Measurements from ENCODE around the gene MAP2K5. TPM values are rescaled to one million over a fixed set of nuclear protein-coding genes. Genes with fewer than 3 reads are reported as not detected.

MAP2K5 gene
- total RNA-seq: 10 to 100 TPM in 1 of 4 donors, 1 to 10 TPM in 3; 8.0 to 14.0 (median 9.1) TPM

GRCh38 chr15:67542420-67543347 lies at the start of gene MAP2K5:
TSS of gene MAP2K5 (plus strand) at chr15:67542703. CDS start at chr15:67543336, 633 bp downstream.
- intact Hi-C loops (cut with DNase I; ENCODE audit: low total_unique reads): no loop called here
- TF ChIP-seq POLR2A (IDR thresholded peaks at IDR 0.05): peak in 1 of 2 donors; percentile 5
- no peak for TF ChIP-seq CTCF (IDR thresholded peaks at IDR 0.05)
- H3K4me3 ChIP-seq (ENCODE audit: low read depth, poor library complexity, severe bottlenecking): peak within 1 kb of the TSS; percentile 80
- peak; percentile 83 to 97 for DNase-seq (ENCODE audit: low spot score in 2 of 2)
- WGBS, 2 donors: 0 to 1% methylated on average over 26 to 70 of the region's 91 CpGs

- no peak for TF ChIP-seq POLR2A (IDR thresholded peaks at IDR 0.05)
- no peak for TF ChIP-seq CTCF (IDR thresholded peaks at IDR 0.05)
- H3K4me3 ChIP-seq (ENCODE audit: low read depth, poor library complexity, severe bottlenecking): no peak overlapping the region
- WGBS, 2 donors: 81 to 90% methylated on average over 1 of the region's 1 CpG
- no peak for DNase-seq (ENCODE audit: low spot score in 2 of 2)
- intact Hi-C loops (cut with DNase I; ENCODE audit: low total_unique reads): no loop called here
These were observed 46.9 kb upstream of the MAP2K5 start for GRCh38 chr15:67495585-67495984.

- DNase-seq (ENCODE audit: low spot score in 2 of 2): no peak
- TF ChIP-seq POLR2A (IDR thresholded peaks at IDR 0.05): no peak
- TF ChIP-seq CTCF (IDR thresholded peaks at IDR 0.05): no peak
- no peak overlapping the region for H3K4me3 ChIP-seq (ENCODE audit: low read depth, poor library complexity, severe bottlenecking)
- intact Hi-C loops (cut with DNase I; ENCODE audit: low total_unique reads): no loop called here
- WGBS, 2 donors: 22 to 27% methylated on average over 2 of the region's 2 CpGs
These were observed 41.2 kb upstream of the MAP2K5 start for GRCh38 chr15:67501177-67501835.

- WGBS, 2 donors: 58 to 65% methylated on average over 13 of the region's 13 CpGs
- intact Hi-C loops (cut with DNase I; ENCODE audit: low total_unique reads): no loop called here
- no peak for DNase-seq (ENCODE audit: low spot score in 2 of 2)
- H3K4me3 ChIP-seq (ENCODE audit: low read depth, poor library complexity, severe bottlenecking): no peak overlapping the region
- TF ChIP-seq CTCF (IDR thresholded peaks at IDR 0.05) (no peak), POLR2A (IDR thresholded peaks at IDR 0.05) (no peak)
These were observed 40.6 kb upstream of the MAP2K5 start for GRCh38 chr15:67501836-67502461.

- 88 to 89% methylated on average over 6 of the region's 6 CpGs for WGBS, 2 donors
These were observed 38.4 kb upstream of the MAP2K5 start for GRCh38 chr15:67504056-67504455.

More at GRCh38 chr15:67504056-67504455, 38.4 kb upstream of the MAP2K5 start:
- intact Hi-C loops (cut with DNase I; ENCODE audit: low total_unique reads): no loop called here
- DNase-seq (ENCODE audit: low spot score in 2 of 2): no peak
- H3K4me3 ChIP-seq (ENCODE audit: low read depth, poor library complexity, severe bottlenecking): no peak overlapping the region
- TF ChIP-seq CTCF (IDR thresholded peaks at IDR 0.05) (no peak), POLR2A (IDR thresholded peaks at IDR 0.05) (no peak)
